Stimulated activated CD4-positive, alpha-beta T cell treated with anti-CD3 and anti-CD28 coated beads, Interleukin-2, amount 100 ng/mL, for 4 hours (primary cell): ENCODE results near the gene DENND1A.
"Not testable (repeated sequence)": the region's sequence is repeated elsewhere in the genome, so short reads cannot be mapped to it uniquely, and the experiment has no call there.

Experiments used
- DNase-seq: peaks from one replicate; pipeline ENCODE4 v3.0.0-alpha.2; 2020; ENCODE audit warnings: low read depth

The DENND1A gene

DNA sequence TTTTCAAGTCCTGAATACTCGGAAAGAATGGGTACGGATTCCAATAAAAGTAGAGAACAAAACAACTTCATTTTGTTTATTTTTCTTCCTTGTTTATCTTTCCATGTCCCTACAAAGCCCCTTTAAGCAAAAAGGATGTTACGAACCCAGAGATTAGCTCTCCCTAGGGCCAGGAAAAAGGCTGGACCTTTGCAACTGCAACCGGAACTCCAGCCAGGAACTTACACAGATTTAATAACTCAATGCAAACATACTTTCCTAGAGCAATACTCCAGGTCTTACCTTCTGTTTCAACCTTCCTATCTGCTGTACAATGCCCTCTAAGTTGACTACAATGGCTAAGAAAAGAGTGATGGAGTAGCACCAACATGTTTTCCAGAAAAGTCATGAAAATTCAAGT lies 7.0 kb downstream of the DENND1A start:
- no peak for DNase-seq

- no peak for DNase-seq
Observed at GRCh38 chr9:123922431-123922830, 7.5 kb downstream of the DENND1A start.

DNA sequence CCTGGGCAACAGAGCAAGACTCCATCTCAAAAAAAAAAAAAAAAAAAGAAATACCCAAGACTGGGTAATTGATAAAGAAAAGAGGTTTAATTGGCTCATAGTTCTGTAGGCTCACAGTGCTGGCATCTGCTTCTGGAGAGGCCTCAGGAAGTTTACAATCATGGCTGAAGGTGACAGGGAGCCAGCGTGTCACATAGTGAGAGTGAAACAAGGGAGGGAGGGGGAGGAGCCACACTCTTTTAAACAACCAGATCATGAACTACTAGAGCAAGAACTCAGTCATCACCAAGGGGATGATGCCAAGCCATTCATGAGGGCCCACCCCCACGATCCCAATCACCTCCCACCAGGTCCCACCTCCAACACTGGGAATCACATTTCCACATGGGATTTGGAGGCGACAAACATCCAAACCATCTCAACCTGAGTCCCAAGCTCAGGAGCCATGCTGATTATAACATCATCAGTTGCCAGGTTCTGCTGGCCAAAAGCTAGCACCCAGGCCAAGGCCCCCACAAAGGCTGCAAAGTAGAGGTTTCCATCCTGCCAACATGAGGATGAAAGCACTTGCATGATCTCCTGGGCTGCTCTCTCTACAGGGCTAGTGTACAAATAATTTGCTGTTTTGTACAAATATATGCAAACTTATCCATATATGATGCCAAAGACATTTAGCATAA lies 15.3 kb downstream of the DENND1A start:
- no peak for DNase-seq

GRCh38 chr9:123912167-123912897 lies 17.6 kb downstream of the DENND1A start:
- no peak for DNase-seq

DNA sequence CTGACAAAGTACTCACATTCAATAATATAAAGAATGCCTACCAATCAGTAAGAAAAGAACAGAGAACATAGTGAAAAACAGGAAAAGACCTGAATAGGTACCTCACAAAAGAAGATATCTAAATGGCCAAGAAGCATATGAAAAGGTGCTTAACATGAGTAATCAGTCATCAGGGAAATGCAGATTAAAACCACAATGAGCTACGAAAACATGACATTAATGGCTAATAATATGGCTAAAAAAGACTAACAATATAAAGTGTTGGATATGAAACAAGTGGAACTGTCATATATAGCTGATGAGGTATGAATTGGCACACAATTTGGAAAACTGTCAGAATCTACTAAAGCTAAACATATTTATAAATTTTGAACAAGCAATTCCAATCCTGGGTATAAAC lies 18.9 kb downstream of the DENND1A start:
- no peak for DNase-seq

DNA sequence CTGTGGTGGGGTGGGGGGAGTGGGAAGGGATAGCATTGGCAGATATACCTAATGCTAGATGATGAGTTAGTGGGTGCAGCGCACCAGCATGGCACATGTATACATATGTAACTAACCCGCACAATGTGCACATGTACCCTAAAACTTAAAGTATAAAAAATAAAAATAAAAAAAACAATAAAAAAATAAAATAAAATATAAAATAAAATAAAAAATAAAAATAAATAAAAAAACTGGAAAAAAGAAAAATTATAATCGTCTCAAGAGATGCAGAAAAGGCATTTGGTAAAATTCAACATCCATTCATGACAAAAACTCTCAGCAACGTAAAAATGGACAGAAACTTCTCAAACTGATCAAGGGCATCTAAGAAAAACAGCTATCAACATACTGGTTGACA lies 20.7 kb downstream of the DENND1A start:
- DNase-seq: not testable (repeated sequence)

DNA sequence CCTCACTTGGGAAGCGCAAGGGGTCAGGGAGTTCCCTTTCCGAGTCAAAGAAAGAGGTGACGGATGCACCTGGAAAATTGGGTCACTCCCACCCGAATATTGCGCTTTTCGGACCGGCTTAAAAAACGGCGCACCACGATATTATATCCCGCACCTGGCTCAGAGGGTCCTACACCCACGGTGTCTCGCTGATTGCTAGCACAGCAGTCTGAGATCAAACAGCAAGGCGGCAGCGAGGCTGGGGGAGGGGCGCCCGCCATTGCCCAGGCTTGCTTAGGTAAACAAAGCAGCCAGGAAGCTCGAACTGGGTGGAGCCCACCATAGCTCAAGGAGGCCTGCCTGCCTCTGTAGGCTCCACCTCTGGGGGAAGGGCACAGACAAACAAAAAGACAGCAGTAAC lies 26.4 kb downstream of the DENND1A start:
- not testable (repeated sequence) for DNase-seq

DNA sequence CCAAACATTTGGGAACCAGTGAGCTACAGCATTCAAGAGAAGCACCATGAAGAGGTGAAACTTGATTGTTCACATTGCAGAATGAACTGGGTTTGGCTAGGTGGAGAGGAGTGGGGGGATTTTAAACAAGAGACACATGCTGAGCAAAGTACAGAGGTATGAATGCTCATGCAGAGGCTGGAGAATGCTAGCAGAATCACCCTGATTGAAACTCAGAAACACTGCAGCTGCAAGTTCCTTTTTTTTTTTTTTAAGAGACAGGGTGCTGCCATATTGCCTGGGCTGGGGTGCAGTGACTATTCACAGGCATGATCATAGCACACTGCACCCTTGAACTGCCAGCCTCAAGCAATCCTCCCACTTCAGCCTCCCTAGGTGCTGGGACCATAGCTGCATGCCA lies 35.1 kb downstream of the DENND1A start:
- no peak for DNase-seq

DNA sequence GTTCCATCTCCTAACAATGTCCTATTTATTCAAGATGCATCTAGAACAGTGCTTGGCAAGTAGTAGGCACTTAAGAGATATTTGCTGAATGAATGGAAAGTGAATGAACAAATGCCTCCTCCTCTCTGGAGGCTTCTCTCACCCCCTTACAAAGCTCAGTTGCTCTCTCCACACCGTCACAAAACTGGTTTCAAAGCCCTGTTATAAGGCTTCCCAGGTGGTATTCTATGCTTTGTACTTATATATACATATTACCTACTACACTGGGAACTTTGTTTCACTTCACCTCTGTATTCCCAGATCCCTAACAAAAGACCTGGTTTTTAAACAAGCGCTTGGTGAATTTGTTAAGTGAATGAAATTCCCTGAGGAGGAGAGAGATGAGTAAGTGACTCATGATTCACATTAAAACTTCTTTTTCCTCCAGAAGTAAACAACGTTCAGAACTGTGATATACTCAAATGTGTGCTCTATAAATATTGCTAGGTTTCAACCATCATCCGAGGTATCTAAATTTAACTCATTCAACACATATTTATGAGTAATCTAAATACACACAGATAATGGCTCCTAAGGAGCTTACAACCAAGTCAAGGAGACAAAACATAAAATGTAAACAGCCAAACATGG lies 36.0 kb downstream of the DENND1A start:
- no peak for DNase-seq

- DNase-seq: no peak
Observed at GRCh38 chr9:123893115-123893514, 36.8 kb downstream of the DENND1A start.

DNA sequence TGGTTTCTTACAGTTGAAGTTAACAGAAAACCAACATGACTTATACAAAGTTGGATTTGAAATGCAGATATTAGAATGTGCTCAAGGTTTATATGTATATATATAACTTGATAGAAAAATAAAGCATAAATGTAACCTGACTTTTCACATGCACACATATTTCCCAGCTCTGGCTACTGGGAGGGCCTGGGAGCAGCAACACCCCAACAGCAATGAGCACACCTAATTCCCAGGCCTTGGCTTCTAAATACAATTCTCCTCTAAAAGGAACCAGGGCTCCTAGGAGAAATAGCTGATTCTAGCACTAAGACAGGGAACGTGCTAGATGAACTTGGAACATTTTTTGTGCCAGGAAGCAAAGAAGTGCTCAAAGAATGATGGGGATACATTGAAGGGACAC lies 42.1 kb downstream of the DENND1A start:
- no peak for DNase-seq

GRCh38 chr9:123885834-123886233 lies 44.1 kb downstream of the DENND1A start:
- DNase-seq: not testable (repeated sequence)

GRCh38 chr9:123883634-123884033 lies 46.3 kb downstream of the DENND1A start:
- DNase-seq: no peak

DNA sequence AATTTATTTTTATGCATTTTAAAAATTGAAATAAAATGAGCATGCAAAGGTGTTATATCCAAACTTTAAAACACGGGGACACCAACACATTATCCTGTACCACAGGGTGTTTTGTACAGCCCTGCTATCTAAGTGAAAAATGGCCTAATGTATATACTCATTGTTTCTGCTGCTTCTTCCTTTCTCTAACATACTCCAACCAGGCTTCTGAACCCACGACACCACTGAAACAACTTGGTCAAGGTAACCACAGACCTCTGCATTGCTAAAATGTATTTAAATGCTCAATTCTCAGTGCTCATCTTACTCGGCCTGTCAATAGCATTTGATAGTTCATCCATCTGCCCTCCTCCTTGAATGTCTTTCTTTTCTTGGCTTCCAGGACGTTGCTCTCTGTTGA lies 48.3 kb downstream of the DENND1A start:
- DNase-seq: no peak

- DNase-seq: no peak
Observed at GRCh38 chr9:123880420-123880819, 49.5 kb downstream of the DENND1A start.

DNA sequence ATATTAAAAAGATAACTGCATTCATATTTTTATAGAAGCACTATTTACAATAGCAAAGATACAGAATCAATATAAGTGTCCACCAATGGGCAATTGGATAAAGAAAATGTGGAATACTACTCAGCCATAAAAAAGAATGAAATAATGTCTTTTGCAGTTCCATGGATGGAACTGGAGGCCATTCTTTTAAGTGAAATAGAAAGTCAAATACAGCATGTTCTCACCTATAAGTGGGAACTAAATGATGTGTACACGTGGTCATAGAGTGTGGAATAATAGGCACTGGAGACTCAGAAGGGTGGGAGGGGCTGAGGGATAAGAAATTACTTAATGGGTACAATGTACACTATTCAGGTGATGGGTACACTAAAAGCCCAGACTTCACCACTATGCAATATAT lies 53.2 kb downstream of the DENND1A start:
- DNase-seq: no peak

GRCh38 chr9:123872710-123873109 lies 57.2 kb downstream of the DENND1A start:
- no peak for DNase-seq

- DNase-seq: no peak
Observed at GRCh38 chr9:123871781-123872180, 58.1 kb downstream of the DENND1A start.

GRCh38 chr9:123868002-123868401 lies 61.9 kb downstream of the DENND1A start:
- no peak for DNase-seq

DNA sequence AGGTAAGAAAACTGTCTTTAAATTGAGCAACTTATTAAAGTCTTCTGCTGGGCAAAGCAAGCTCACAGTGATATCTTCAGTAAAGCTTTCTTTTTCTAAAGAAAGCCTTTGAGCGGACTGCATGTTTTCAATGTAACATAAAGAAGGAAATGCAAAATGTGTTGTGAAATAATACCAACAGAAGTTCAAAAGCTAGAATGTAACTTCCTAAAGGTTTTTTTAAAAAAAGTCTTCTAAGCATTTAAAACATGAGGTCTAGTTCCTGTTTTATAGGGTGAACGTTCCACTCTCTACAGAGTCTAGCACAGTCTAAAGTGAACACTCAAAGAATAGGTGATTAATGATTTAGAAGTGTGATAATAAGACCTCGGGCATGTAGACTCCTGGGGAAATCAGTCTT lies 62.9 kb downstream of the DENND1A start:
- no peak for DNase-seq

GRCh38 chr9:123866497-123866896 lies 63.4 kb downstream of the DENND1A start:
- no peak for DNase-seq

- DNase-seq: no peak
Observed at GRCh38 chr9:123865226-123866000, 64.5 kb downstream of the DENND1A start.

GRCh38 chr9:123864251-123864650 lies 65.7 kb downstream of the DENND1A start:
- DNase-seq: no peak
